SU-DHL-6 (cell line): ENCODE data around the gene PPP1R13B.

Experiments
- H2AFZ ChIP-seq: fragments of 200-600 bp; sonication (generic); 2 replicates; pipeline ENCODE4 v1.6.1; 2014; ENCODE audit warnings: low read depth, mild to moderate bottlenecking, moderate library complexity, mixed read lengths, antibody characterized with exemption, low read length; ENCODE audit not compliant: severe bottlenecking
- H3F3A ChIP-seq: fragments of 200-600 bp; shearing (Covaris generic); 2 replicates; pipeline ENCODE4 v1.6.0; 2016; ENCODE audit warnings: antibody characterized with exemption, mild to moderate bottlenecking; ENCODE audit not compliant: insufficient read depth
- H3K27ac ChIP-seq: fragments of 200-600 bp; sonication (generic); 2 replicates; pipeline ENCODE4 v1.5.1; 2016; ENCODE audit warnings: low read depth, mild to moderate bottlenecking, low read length, moderate library complexity, mixed read lengths
- H3K27me3 ChIP-seq: fragments of 200-600 bp; sonication (generic), shearing (Covaris generic); 2 replicates; pipeline ENCODE4 v1.6.0; 2014; ENCODE audit warnings: mild to moderate bottlenecking, low read length
- H3K36me3 ChIP-seq: fragments of 200-600 bp; sonication (generic); 2 replicates; pipeline ENCODE4 v1.6.1; 2014; ENCODE audit warnings: mild to moderate bottlenecking, low read length, mixed read lengths
- H3K4me2 ChIP-seq: fragments of 300-600, 200-600 bp; shearing (Covaris generic), sonication (generic); 2 replicates; pipeline ENCODE4 v1.6.0; 2014; ENCODE audit warnings: low read length, low read depth, mild to moderate bottlenecking; ENCODE audit not compliant: poor library complexity, severe bottlenecking
- H3K4me3 ChIP-seq: fragments of 200-600 bp; sonication (generic); 2 replicates; pipeline ENCODE4 v1.5.1; 2014; ENCODE audit warnings: antibody characterized with exemption, low read length, mild to moderate bottlenecking, mixed read lengths; ENCODE audit not compliant: insufficient read depth, poor library complexity, severe bottlenecking
- H3K79me2 ChIP-seq: fragments of 200-600 bp; sonication (generic); 2 replicates; pipeline ENCODE4 v1.6.1; 2014; ENCODE audit warnings: mild to moderate bottlenecking, low read length, moderate library complexity; ENCODE audit not compliant: insufficient read depth
- H3K9ac ChIP-seq: fragments of 200-600 bp; sonication (generic); 2 replicates; pipeline ENCODE4 v1.7.0; 2014; ENCODE audit warnings: mild to moderate bottlenecking, low read length
- H3K9me2 ChIP-seq: fragments of 200-600 bp; sonication (generic); replicated peaks from 2 replicates; pipeline ENCODE4 v1.6.1; 2014; ENCODE audit warnings: low read length; ENCODE audit not compliant: insufficient read depth
- H3K9me3 ChIP-seq: fragments of 200-600 bp; sonication (generic); 2 replicates; pipeline ENCODE4 v1.6.1; 2014; ENCODE audit warnings: low read length, mixed read lengths; ENCODE audit not compliant: insufficient read depth
- H4K20me1 ChIP-seq: fragments of 200-600 bp; sonication (generic); 2 replicates; pipeline ENCODE4 v1.6.1; 2014; ENCODE audit warnings: low read depth, mild to moderate bottlenecking, antibody characterized with exemption, low read length, moderate library complexity, mixed read lengths
- EZH2phosphoT487 ChIP-seq: fragments of 200-600 bp; sonication (generic), shearing (Covaris generic); conservative IDR thresholded peaks from 2 replicates; pipeline ENCODE4 v1.6.1; 2018; ENCODE audit warnings: mild to moderate bottlenecking, antibody characterized with exemption, low read length, moderate library complexity, mixed read lengths
- TF ChIP-seq, protein P1 (sequence below): fragments of 200-600 bp; sonication (generic); IDR thresholded peaks from one replicate; pipeline ENCODE4 v1.5.1; 2017; ENCODE audit warnings: antibody characterized with exemption, mild to moderate bottlenecking, low read length, moderate library complexity; ENCODE audit not compliant: insufficient read depth, poor library complexity, severe bottlenecking

Gene PPP1R13B

DNA sequence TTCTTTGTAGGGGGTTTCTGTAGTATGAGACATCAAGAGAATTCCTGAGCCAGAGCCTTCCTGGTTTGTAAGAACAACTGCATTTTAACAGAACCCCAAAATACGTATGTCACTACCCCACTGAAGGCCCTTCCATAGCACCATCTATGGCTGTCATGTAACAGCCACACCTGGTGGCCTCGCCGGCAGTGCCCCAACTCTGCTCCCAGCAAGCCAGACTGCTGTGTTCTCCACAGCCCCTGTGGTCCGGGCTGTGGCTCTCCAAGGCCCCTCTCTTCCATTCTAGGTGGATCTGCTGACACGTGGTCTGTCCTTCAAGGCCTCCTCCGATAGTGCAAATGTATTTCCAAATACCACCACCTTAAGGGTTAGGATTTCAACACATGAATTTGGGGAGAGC, 9.9 kb upstream of the PPP1R13B start:
- no peak for TF ChIP-seq EZH2phosphoT487
- TF ChIP-seq, protein P1, sequence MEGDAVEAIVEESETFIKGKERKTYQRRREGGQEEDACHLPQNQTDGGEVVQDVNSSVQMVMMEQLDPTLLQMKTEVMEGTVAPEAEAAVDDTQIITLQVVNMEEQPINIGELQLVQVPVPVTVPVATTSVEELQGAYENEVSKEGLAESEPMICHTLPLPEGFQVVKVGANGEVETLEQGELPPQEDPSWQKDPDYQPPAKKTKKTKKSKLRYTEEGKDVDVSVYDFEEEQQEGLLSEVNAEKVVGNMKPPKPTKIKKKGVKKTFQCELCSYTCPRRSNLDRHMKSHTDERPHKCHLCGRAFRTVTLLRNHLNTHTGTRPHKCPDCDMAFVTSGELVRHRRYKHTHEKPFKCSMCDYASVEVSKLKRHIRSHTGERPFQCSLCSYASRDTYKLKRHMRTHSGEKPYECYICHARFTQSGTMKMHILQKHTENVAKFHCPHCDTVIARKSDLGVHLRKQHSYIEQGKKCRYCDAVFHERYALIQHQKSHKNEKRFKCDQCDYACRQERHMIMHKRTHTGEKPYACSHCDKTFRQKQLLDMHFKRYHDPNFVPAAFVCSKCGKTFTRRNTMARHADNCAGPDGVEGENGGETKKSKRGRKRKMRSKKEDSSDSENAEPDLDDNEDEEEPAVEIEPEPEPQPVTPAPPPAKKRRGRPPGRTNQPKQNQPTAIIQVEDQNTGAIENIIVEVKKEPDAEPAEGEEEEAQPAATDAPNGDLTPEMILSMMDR = no peak
- H3K9me2 ChIP-seq = no peaks in the 10 kb centered on the region
- H3K27me3 ChIP-seq = no peaks in the 10 kb centered on the region
- H3K9me3 ChIP-seq = no peaks in the 10 kb centered on the region
- H2AFZ ChIP-seq = no peak overlapping the region
- H3F3A ChIP-seq = no peaks in the 10 kb centered on the region
- no peak overlapping the region for H3K9ac ChIP-seq
- no peaks in the 10 kb centered on the region for H3K36me3 ChIP-seq
- H3K4me2 ChIP-seq = no peak overlapping the region
- H3K4me3 ChIP-seq = no peak overlapping the region
- no peaks in the 10 kb centered on the region for H3K79me2 ChIP-seq
- no peaks in the 10 kb centered on the region for H4K20me1 ChIP-seq
- H3K27ac ChIP-seq = no peak overlapping the region

DNA sequence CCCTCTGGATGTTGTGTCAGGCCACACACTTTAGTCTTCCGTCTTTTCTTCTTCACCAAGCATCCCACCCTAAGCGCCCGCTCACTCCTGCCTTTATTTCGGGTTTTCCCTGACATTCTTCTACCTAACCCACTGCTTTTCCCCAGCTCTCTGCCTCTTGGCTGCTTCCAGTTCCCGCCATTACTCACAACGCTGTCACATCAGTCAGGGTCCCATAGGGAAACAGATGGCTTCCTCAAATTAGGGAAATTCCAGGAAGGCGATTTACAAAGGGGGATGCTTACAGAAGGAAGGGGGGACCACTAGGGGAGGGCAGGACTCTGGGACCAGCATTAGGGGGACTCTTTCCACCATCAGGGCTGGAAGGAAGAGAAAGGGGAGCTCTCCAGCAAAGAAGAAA, 9.2 kb upstream of the PPP1R13B start:
- no peak overlapping the region for H3K27ac ChIP-seq
- H2AFZ ChIP-seq = no peak overlapping the region
- no peaks in the 10 kb centered on the region for H3K9me2 ChIP-seq
- H3K4me2 ChIP-seq = no peak overlapping the region
- H3K9me3 ChIP-seq = no peaks in the 10 kb centered on the region
- no peaks in the 10 kb centered on the region for H3K79me2 ChIP-seq
- no peaks in the 10 kb centered on the region for H3K36me3 ChIP-seq
- H3K27me3 ChIP-seq = no peaks in the 10 kb centered on the region
- H4K20me1 ChIP-seq = no peaks in the 10 kb centered on the region
- H3F3A ChIP-seq = no peaks in the 10 kb centered on the region
- H3K9ac ChIP-seq = no peak overlapping the region
- no peak overlapping the region for H3K4me3 ChIP-seq
- TF ChIP-seq EZH2phosphoT487 = no peak
- TF ChIP-seq, protein P1 = no peak

DNA sequence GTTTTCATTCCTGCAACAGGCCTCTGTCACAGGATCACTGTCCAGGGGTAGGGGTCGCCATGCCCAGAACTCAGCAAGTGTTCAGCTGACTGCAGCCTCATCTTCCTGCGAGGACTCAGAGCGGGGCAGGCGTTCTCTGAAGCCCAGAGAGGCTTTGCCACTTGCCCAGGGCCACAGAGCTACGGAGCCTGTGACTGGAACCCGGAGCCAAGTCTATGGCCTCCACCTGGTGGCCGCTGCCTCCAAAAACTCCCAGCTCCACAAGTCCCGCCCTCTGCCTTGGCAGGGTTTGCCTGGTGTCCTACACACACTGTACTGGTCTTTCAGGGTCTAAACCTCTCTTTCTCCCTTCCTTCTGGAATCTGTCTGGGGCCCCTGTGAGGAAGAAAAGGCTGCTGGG, 8.7 kb upstream of the PPP1R13B start:
- H3K79me2 ChIP-seq = no peaks in the 10 kb centered on the region
- no peaks in the 10 kb centered on the region for H3K9me3 ChIP-seq
- TF ChIP-seq, protein P1 = no peak
- TF ChIP-seq EZH2phosphoT487 = no peak
- no peak overlapping the region for H3K9ac ChIP-seq
- H3K27me3 ChIP-seq = no peaks in the 10 kb centered on the region
- no peak overlapping the region for H3K4me2 ChIP-seq
- H3K36me3 ChIP-seq = no peaks in the 10 kb centered on the region
- H3K27ac ChIP-seq = no peak overlapping the region
- H4K20me1 ChIP-seq = no peaks in the 10 kb centered on the region
- no peak overlapping the region for H3K4me3 ChIP-seq
- H3F3A ChIP-seq = no peaks in the 10 kb centered on the region
- no peak overlapping the region for H2AFZ ChIP-seq
- H3K9me2 ChIP-seq = no peaks in the 10 kb centered on the region

DNA sequence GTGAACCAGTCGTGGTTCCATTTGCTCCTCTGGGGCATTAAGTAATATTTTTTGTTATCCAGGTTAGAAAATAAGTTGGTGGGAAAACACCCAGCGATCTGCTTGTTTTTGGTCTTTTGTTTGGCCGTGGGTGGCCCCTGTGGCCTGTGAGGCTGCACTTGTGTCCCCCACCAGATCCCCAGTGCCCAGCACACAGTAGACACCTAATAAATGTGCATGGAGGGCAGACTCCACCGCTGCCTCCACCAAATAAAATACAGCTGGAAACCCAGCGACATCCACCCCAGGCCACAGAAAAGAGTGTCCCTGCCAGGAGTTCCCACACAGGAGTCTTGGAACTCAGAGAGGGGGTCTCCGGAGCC, 8.3 kb upstream of the PPP1R13B start:
- H4K20me1 ChIP-seq = no peaks in the 10 kb centered on the region
- no peaks in the 10 kb centered on the region for H3F3A ChIP-seq
- H2AFZ ChIP-seq = no peak overlapping the region
- no peaks in the 10 kb centered on the region for H3K27me3 ChIP-seq
- H3K27ac ChIP-seq = no peak overlapping the region
- H3K9me2 ChIP-seq = no peaks in the 10 kb centered on the region
- H3K36me3 ChIP-seq = no peaks in the 10 kb centered on the region
- no peak overlapping the region for H3K4me3 ChIP-seq
- no peak overlapping the region for H3K9ac ChIP-seq
- H3K9me3 ChIP-seq = no peaks in the 10 kb centered on the region
- no peaks in the 10 kb centered on the region for H3K79me2 ChIP-seq
- TF ChIP-seq, protein P1 = no peak
- no peak for TF ChIP-seq EZH2phosphoT487
- no peak overlapping the region for H3K4me2 ChIP-seq
